Stimulated activated CD8-positive, alpha-beta memory T cell treated with anti-CD3 and anti-CD28 coated beads, Interleukin-12 subunit alpha, Interleukin-12 subunit beta, amount 100 ng/mL, for 1 hour (primary cell): ENCODE measurements around the gene ADORA1.

Experiments used
- DNase-seq: peaks from one replicate; pipeline ENCODE4 v3.0.0-alpha.2; 2020; ENCODE audit warnings: low read depth

ADORA1 gene

GRCh38 chr1:203095061-203095690 lies 32.4 kb upstream of the ADORA1 start:
- DNase-seq = no peak

- DNase-seq = no peak
These were observed 31.0 kb upstream of the ADORA1 start for GRCh38 chr1:203096566-203096965.

- no peak for DNase-seq
These were observed 30.5 kb upstream of the ADORA1 start for GRCh38 chr1:203097001-203097400.

- no peak for DNase-seq
These were observed 29.1 kb upstream of the ADORA1 start for GRCh38 chr1:203098445-203098844.

GRCh38 chr1:203098914-203099520 lies 28.5 kb upstream of the ADORA1 start:
- no peak for DNase-seq

- DNase-seq = no peak
These were observed 27.6 kb upstream of the ADORA1 start for GRCh38 chr1:203099805-203100515.

GRCh38 chr1:203100516-203100869 lies 27.0 kb upstream of the ADORA1 start:
- DNase-seq = no peak

- DNase-seq = no peak
These were observed 25.5 kb upstream of the ADORA1 start for GRCh38 chr1:203101813-203102634.

- DNase-seq = no peak
These were observed 24.3 kb upstream of the ADORA1 start for GRCh38 chr1:203103216-203103615.

GRCh38 chr1:203103829-203104495 lies 23.6 kb upstream of the ADORA1 start:
- DNase-seq = no peak

GRCh38 chr1:203104789-203105390 lies 22.6 kb upstream of the ADORA1 start:
- DNase-seq = no peak

- DNase-seq = no peak
These were observed 15.1 kb upstream of the ADORA1 start for GRCh38 chr1:203112475-203112874.

GRCh38 chr1:203113308-203113707 lies 14.2 kb upstream of the ADORA1 start:
- no peak for DNase-seq

GRCh38 chr1:203114202-203114601 lies 13.3 kb upstream of the ADORA1 start:
- no peak for DNase-seq

- DNase-seq = no peak
These were observed 11.3 kb upstream of the ADORA1 start for GRCh38 chr1:203116091-203116820.

GRCh38 chr1:203117611-203118575 lies 9.6 kb upstream of the ADORA1 start:
- peak; percentile 2 for DNase-seq

GRCh38 chr1:203120325-203121153 lies 7.0 kb upstream of the ADORA1 start:
- DNase-seq = no peak

GRCh38 chr1:203121186-203122015 lies 6.1 kb upstream of the ADORA1 start:
- DNase-seq = no peak
